GM12872 (cell line): Measurements from ENCODE around the gene CRBN.

Experiments
- TF ChIP-seq, protein P1 (sequence below): IDR thresholded peaks from 3 replicates; pipeline ENCODE4 v1.5.1; 2011; ENCODE audit warnings: low read depth, mild to moderate bottlenecking, low read length, moderate library complexity; ENCODE audit not compliant: insufficient read depth

Gene CRBN

DNA sequence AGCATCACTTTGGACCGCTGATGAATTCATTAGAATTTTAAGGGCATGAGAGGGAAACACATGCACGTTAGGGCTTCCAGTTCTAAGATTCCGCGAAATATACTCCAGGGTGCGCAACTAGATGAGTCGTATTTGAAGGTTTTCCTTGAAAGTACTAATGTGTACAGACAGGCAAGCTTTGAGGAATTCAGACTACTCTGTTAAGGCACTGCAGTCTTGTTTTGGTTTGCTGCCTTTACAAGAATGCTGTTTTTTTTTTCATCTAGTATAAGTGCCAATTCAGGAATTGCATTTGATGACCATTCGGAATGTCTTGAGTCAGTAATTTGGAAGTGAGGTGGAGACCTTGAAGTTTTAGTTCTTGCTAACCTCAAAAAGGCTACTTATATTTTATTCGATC is 33.7 kb downstream of the CRBN start:
- TF ChIP-seq, protein P1, sequence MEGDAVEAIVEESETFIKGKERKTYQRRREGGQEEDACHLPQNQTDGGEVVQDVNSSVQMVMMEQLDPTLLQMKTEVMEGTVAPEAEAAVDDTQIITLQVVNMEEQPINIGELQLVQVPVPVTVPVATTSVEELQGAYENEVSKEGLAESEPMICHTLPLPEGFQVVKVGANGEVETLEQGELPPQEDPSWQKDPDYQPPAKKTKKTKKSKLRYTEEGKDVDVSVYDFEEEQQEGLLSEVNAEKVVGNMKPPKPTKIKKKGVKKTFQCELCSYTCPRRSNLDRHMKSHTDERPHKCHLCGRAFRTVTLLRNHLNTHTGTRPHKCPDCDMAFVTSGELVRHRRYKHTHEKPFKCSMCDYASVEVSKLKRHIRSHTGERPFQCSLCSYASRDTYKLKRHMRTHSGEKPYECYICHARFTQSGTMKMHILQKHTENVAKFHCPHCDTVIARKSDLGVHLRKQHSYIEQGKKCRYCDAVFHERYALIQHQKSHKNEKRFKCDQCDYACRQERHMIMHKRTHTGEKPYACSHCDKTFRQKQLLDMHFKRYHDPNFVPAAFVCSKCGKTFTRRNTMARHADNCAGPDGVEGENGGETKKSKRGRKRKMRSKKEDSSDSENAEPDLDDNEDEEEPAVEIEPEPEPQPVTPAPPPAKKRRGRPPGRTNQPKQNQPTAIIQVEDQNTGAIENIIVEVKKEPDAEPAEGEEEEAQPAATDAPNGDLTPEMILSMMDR: no peak

DNA sequence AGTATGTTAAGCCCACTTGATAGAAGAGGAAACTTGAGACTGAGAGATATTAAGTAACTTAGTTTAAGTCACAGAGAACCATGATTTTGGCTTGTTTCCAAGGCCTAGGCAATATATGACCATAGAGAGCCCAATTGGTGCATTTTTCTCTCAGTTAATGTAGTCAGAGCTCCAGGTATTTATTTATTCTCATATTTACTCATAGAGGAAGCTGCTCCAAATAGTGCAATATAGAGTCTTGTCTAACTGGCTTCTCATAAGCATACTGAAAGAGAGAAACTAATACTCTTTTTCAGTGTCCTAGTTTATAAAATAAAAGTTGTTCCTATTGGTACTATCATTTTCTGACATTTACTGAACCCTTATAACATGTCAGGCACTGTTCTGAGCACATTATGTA is 37.6 kb downstream of the CRBN start:
- TF ChIP-seq, protein P1: no peak

DNA sequence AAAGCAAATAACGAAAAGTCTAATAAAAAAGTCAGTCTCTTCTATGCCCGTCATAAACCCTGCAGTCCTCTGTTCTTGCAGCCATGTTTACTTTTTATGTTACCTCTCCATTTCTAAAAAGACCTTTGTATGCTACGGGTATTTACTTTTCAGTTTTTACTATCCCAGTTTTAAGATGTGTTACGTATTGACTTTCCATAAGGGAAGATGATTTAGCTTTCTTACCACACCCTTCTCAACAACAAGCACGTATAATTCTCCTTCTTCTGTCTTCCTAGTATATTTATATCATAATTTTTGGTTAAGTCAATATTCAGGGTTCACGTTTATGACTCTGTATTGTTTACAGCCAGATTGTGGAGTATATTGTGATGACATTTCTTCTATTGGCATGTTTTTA is 42.0 kb downstream of the CRBN start:
- TF ChIP-seq, protein P1: no peak

DNA sequence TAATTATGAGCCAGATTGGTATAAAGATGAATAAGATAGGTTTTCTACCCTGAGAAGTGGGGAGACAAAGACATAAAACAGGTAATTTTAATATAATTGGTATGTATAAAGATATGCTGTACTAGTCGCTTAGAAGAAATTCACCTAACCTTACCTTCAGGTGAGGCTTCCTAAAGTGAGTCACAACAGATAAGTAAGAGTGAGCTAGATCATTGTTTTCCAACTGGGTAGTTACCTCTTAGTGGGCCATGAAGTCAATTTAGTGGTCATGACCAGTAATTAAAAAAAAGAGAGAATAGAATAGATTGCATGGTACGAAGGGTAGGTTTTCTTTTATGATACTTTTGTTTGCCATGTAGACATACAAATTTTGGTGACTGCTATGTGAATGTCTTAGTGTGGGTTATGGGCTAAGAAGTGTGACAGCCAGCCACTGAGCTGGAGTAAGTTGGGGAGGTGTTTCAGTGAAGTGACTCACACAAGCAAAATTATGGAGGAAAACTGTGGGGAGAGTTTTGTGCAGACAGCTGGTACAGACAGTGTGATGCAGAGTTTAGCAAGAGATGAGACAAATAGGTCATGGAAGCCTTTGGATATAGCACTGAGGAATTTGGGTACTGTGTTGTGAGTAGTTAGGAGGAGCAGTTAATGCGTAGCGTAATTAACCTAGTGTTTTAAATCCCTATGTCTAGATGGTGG is 44.6 kb downstream of the CRBN start:
- TF ChIP-seq, protein P1: no peak

DNA sequence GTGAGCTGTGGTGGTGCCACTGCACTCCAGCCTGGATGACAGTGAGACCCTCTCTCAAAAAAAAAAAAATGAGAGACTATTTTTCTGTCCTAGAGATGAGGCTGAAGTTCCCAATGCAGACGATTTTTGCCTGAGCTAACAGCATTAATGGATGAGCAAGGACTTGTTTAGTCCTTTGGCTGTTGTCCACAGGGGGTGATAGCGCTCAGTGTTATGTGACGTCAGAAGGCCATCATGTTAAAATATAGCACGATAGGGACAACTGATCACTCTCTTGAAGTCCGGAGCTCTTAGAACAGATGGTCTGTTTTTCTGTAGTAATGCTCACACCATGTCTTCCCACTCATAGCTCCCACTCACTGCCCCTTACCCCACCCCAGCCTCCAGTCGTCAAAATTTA is 46.0 kb downstream of the CRBN start:
- TF ChIP-seq, protein P1: no peak

DNA sequence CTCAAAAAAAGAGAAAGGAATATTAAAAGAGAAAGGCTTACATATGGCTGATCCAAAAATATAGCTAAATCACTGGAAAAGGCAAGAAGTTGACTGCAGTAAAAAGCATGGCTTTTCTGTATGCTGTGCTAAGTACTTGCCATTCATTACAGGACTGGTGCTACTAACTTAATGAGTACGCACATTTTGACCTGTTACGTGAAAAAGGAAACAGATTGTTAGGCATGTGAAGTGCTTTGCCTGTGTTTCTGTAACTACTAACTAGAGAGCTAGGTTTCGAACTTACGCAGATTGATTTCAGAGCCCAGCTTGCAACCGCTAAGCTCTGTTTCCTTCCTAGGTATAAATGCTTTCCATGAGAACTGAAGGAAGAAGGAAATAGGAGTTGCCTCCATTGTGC is 49.9 kb downstream of the CRBN start:
- TF ChIP-seq, protein P1: no peak

DNA sequence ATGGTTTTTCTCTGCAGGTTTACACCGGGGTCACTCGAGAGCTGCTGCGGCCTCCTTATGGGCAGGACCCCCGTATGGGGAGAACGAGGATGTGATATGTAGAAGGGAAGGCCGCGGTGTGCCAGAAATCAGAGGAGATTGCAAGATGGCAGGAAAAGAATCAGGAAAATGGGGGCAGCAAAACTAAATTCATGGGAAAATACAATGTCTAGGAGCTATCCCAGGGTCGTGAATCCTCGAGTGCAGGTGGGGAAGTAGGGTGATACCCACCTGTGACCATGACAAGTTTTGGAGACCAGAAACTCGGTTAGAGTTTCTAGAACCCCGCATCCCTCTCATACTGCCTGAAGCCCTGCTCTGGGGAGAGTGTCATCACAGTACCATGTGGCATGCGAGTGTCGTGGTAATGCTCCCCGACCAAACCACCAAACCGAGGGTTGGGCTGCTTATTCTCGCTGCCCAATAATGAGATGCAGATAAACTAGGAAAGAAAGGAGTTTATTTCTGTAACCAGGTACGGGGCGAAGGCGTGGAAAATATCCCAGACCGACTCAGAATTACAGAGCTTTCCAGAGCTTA is 52.0 kb downstream of the CRBN start:
- TF ChIP-seq, protein P1: no peak
